ENCODE data around the gene GSTT4.

DNA sequence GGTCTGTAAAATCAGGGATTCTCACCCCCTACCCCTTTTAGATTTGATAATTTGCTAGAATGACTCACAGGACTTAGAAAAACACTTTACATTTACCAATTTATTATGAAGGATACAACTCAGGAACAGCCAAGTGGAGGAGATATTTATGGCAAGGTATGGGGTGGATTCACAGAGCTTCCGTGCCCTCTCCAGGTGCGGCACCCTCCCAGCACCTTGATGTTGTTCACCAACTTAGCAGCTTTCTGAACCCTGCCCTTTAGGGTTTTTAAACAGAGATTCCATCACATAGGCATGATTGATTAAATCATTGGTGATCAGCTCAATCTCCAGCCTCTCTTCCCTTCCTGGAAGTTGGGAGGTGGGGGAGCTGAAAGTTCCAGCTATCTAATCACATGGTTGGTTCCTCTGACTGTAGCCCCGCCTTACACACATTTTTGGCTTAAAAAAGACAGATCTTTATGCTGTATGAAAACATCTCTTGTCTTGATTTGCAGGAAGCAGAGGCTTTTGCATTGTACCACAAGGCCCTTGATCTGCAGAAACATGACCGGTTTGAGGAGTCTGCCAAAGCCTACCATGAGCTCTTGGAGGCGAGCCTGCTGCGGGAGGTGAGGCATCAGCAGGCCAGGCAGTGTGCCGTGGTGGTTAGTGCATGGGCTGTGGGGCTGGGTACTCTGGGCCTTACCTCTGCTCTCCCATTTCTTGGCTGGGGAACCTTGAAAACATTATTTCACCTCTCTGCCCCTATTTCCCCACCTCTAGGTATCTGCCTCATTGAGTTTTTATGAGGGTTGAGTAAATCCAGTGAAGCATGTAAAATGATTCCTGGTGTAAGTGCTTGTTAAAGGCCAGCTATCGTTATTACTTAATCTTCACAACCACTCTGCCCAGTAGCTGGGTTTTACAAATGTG is 32.9 kb upstream of the GSTT4 start:
- TF ChIP-seq FOXJ3 (CRISPR knock-in tag; IDR thresholded peaks at IDR 0.05) (no peak), GABPA (IDR thresholded peaks at IDR 0.05; ENCODE audit: low read depth) (no peak), MXI1 (IDR thresholded peaks at IDR 0.05; ENCODE audit: low read depth, low read length) (no peak), CHD2 (IDR thresholded peaks at IDR 0.05; ENCODE audit: low read length, partially characterized antibody) (no peak), EP300 (IDR thresholded peaks at IDR 0.05; ENCODE audit: borderline replicate concordance in 1 of 2, low read depth in 1 of 2, low read length in 1 of 2) (no peak), RFX5 (IDR thresholded peaks at IDR 0.05; ENCODE audit: low read length) (no peak), RCOR1 (IDR thresholded peaks at IDR 0.05; ENCODE audit: low read length) (no peak), RAD21 (IDR thresholded peaks at IDR 0.05; ENCODE audit: low read length) (no peak)
- TF ChIP-seq, protein P1, sequence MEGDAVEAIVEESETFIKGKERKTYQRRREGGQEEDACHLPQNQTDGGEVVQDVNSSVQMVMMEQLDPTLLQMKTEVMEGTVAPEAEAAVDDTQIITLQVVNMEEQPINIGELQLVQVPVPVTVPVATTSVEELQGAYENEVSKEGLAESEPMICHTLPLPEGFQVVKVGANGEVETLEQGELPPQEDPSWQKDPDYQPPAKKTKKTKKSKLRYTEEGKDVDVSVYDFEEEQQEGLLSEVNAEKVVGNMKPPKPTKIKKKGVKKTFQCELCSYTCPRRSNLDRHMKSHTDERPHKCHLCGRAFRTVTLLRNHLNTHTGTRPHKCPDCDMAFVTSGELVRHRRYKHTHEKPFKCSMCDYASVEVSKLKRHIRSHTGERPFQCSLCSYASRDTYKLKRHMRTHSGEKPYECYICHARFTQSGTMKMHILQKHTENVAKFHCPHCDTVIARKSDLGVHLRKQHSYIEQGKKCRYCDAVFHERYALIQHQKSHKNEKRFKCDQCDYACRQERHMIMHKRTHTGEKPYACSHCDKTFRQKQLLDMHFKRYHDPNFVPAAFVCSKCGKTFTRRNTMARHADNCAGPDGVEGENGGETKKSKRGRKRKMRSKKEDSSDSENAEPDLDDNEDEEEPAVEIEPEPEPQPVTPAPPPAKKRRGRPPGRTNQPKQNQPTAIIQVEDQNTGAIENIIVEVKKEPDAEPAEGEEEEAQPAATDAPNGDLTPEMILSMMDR (IDR thresholded peaks at IDR 0.05): no peak
- TF ChIP-seq, protein P2, sequence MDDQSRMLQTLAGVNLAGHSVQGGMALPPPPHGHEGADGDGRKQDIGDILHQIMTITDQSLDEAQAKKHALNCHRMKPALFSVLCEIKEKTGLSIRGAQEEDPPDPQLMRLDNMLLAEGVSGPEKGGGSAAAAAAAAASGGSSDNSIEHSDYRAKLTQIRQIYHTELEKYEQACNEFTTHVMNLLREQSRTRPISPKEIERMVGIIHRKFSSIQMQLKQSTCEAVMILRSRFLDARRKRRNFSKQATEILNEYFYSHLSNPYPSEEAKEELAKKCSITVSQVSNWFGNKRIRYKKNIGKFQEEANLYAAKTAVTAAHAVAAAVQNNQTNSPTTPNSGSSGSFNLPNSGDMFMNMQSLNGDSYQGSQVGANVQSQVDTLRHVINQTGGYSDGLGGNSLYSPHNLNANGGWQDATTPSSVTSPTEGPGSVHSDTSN (IDR thresholded peaks at IDR 0.05): no peak
